Lower leg skin (tissue), 3 donors: ENCODE measurements around the gene CD34.

ENCODE experiments used
- POLR2A ChIP-seq, 2 donors: fragments of 450-650 bp; IDR thresholded peaks; one replicate each; pipeline ENCODE4 v1.6.1; 2016 to 2017; ENCODE audit warnings: antibody characterized with exemption in 2 of 2, mild to moderate bottlenecking in 1 of 2, moderate library complexity in 1 of 2
- TF ChIP-seq, protein P1 (sequence below), 3 donors: fragments of 450-650 bp; IDR thresholded peaks; one replicate each; pipeline ENCODE4 v1.5.1; 2016; ENCODE audit warnings: antibody characterized with exemption in 3 of 3, mild to moderate bottlenecking in 3 of 3, moderate library complexity in 2 of 3

DNA sequence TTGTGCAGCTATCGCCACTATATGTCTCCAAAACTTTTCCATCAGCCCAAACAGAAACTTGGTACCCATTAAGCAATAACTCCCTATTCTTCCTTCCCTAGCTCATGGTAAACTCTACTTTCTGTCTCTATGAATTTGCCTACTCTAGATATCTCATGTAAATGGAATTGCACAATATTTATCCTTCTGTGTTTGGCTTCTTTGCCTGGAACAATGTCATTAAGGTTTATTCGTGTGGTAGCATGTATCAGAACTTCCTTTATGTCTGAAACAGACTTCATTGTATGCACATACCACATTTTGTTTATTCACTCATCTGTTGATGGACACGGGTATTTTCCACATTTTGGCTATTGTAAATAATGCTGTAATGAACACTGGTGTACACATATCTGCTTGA, 40.7 kb upstream of the CD34 start:
- TF ChIP-seq, protein P1, sequence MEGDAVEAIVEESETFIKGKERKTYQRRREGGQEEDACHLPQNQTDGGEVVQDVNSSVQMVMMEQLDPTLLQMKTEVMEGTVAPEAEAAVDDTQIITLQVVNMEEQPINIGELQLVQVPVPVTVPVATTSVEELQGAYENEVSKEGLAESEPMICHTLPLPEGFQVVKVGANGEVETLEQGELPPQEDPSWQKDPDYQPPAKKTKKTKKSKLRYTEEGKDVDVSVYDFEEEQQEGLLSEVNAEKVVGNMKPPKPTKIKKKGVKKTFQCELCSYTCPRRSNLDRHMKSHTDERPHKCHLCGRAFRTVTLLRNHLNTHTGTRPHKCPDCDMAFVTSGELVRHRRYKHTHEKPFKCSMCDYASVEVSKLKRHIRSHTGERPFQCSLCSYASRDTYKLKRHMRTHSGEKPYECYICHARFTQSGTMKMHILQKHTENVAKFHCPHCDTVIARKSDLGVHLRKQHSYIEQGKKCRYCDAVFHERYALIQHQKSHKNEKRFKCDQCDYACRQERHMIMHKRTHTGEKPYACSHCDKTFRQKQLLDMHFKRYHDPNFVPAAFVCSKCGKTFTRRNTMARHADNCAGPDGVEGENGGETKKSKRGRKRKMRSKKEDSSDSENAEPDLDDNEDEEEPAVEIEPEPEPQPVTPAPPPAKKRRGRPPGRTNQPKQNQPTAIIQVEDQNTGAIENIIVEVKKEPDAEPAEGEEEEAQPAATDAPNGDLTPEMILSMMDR (IDR thresholded peaks at IDR 0.05): no peak
- no peak for TF ChIP-seq POLR2A (IDR thresholded peaks at IDR 0.05)
